Activated B cell treated with CpG ODN at 0.5 μM for 24 hours (primary cell): ENCODE data around the gene KLHL6. TPM values are rescaled to one million over a fixed set of nuclear protein-coding genes. Genes with fewer than 3 reads are reported as not detected.

Experiments used
- ATAC-seq: fragments of 200-7000 bp; cut with Tn5 transposase; one replicate; pipeline ENCODE4 v1.10.0; 2021; ENCODE audit warnings: low read depth, mild to moderate bottlenecking, moderate library complexity
- CTCF ChIA-PET: fragments of 350-600 bp; sonication (Branson Sonifier 250); formaldehyde crosslinking; loops from one replicate; lab custom pipeline; 2021; ENCODE audit warnings: antibody characterized with exemption; lab: Charles Lee
- POLR2A ChIA-PET: fragments of 350-600 bp; sonication (Branson Sonifier 250); formaldehyde crosslinking; loops from one replicate; lab custom pipeline; 2021; ENCODE audit warnings: antibody characterized with exemption; lab: Charles Lee
- DNase-seq: peaks from one replicate; pipeline ENCODE4 v3.0.0; 2022
- H3K27ac Mint-ChIP-seq: one replicate; pipeline ENCODE4 v1.8.0; 2020; ENCODE audit warnings: mixed read lengths
- H3K27me3 Mint-ChIP-seq: one replicate; pipeline ENCODE4 v1.8.0; 2021; ENCODE audit warnings: mixed read lengths
- H3K36me3 Mint-ChIP-seq: one replicate; pipeline ENCODE4 v1.8.0; 2021; ENCODE audit warnings: low read depth, mixed read lengths
- H3K4me1 Mint-ChIP-seq: one replicate; pipeline ENCODE4 v1.8.0; 2021; ENCODE audit warnings: mixed read lengths
- H3K4me3 Mint-ChIP-seq: one replicate; pipeline ENCODE4 v1.8.0; 2020; ENCODE audit warnings: mild to moderate bottlenecking, mixed read lengths
- H3K9me3 Mint-ChIP-seq: one replicate; pipeline ENCODE4 v1.8.0; 2020; ENCODE audit warnings: mixed read lengths
- intact Hi-C: fragments of 100-400 bp; cut with micrococcal nuclease; formaldehyde crosslinking; loops from one replicate; pipeline ENCODE4 v1.15.1; 2024
- total RNA-seq: library from RNA; stranded (reverse); gene quantifications from 2 replicates; pipeline ENCODE4 v1.2.3, GENCODE V29; 2022
- TF ChIP-seq, protein P1 (sequence below): fragments of 200-600 bp; IDR thresholded peaks from one replicate; pipeline ENCODE4 v1.8.0; 2022; ENCODE audit warnings: antibody characterized with exemption, mild to moderate bottlenecking

Gene KLHL6
- total RNA-seq, 1 donor from 2014 or later, result 41.7 TPM

DNA sequence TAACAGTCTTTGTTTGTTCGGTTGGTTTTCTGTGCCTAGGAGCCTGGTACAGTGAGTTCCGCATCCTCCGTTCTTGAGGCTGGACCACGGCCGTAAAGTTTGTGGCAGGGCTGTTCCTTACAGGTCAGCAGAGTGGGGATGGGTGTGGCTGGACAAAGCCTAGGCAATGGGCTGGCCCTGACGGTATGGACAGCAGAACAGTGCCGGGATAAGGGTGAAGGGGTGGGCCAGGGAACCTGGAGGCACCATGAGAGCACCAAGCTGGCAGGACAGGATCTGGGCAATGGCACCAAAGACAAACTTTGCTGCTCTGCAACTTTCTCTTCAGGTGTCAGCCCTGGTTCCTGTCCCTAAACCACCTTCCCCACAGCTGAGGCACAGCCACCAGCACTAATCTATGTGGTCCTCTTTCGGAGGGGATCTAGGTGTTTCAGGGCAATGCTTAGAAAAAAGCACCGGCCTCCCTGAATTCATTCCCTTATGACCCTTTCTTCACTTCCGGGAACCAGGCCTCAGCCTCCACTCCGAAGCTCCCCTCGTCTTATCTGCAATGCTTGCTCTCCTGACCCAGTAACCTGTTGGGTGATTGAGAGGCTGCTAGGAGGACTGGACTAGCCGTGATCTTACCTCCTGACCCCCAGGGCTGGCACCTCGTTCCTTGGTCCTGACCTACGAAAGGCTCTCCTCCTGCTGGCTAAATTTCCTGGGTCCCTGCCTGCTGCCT lies 54.4 kb downstream of the KLHL6 start:
- no peak for DNase-seq
- Mint-ChIP-seq H3K27ac (no peak overlapping the region), H3K4me3 (no peak overlapping the region), H3K4me1 (no peaks in the 10 kb centered on the region), H3K9me3 (peaks cover 8% of the 10 kb centered on the region), H3K36me3 (peaks cover 90% of the 10 kb centered on the region), H3K27me3 (no peaks in the 10 kb centered on the region)
- no peak for ATAC-seq
- intact Hi-C loops, result no loop called here
- ChIA-PET CTCF (interaction anchor here (0.8 kb wide), 1 partner anchor 58 kb away, joined by 3 read pairs; no protein-coding TSS in a partner anchor), POLR2A (no interaction called here)
- TF ChIP-seq, protein P1, sequence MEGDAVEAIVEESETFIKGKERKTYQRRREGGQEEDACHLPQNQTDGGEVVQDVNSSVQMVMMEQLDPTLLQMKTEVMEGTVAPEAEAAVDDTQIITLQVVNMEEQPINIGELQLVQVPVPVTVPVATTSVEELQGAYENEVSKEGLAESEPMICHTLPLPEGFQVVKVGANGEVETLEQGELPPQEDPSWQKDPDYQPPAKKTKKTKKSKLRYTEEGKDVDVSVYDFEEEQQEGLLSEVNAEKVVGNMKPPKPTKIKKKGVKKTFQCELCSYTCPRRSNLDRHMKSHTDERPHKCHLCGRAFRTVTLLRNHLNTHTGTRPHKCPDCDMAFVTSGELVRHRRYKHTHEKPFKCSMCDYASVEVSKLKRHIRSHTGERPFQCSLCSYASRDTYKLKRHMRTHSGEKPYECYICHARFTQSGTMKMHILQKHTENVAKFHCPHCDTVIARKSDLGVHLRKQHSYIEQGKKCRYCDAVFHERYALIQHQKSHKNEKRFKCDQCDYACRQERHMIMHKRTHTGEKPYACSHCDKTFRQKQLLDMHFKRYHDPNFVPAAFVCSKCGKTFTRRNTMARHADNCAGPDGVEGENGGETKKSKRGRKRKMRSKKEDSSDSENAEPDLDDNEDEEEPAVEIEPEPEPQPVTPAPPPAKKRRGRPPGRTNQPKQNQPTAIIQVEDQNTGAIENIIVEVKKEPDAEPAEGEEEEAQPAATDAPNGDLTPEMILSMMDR, result no peak

DNA sequence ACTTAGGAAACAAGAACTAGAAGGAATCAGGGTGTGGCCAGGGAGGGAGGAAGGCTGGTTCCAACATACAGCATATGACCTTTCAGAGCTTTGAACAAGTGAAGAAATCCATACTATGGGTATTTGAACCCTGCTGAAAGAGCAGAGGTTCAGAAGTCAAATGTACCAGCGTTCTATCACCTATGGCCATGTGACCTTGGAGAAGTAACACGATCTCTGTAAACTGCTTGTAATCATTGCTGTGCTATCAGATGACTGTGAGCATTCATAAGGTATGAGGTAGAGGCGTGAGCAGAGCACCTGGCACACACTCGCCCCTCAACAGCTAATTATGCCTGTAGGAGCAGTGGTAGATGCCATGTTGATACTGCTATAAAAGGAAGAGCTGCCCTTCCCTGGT lies 55.2 kb downstream of the KLHL6 start:
- CTCF ChIA-PET, result interaction anchor here (0.8 kb wide), 1 partner anchor 59 kb away, joined by 3 read pairs; no protein-coding TSS in a partner anchor
- ATAC-seq, result no peak

DNA sequence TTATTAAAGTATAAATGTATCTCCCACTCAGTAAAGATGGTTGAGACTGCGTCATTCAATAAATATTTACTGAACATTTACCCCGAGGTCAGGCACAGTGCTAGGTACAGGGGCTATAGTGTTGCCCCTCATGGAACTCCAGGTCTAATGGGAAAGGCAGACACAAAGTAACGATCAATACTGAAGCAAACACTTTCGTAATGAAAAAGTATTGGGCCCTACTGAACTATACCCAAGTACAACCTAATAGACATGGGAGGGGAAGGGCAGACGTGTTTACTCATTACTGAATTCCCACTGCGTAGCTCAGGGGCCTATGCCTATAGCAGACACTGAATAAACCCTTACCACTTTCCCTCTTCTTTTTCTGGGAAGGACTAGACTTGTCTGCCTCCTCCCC lies 56.9 kb downstream of the KLHL6 start:
- intact Hi-C loops, result no loop called here
- Mint-ChIP-seq H3K27me3 (no peaks in the 10 kb centered on the region), H3K27ac (no peak overlapping the region), H3K36me3 (peaks cover 82% of the 10 kb centered on the region), H3K4me1 (peaks cover 2% of the 10 kb centered on the region), H3K9me3 (no peaks in the 10 kb centered on the region), H3K4me3 (no peak overlapping the region)
- no peak for DNase-seq
- ATAC-seq, result no peak
- TF ChIP-seq, protein P1, result no peak
- CTCF ChIA-PET, result no interaction called here
- POLR2A ChIA-PET, result no interaction called here

More for the DNA sequence above, 55.2 kb downstream of the KLHL6 start:
- Mint-ChIP-seq H3K4me3 (no peak overlapping the region), H3K27ac (peak overlapping the region; percentile 35), H3K4me1 (no peaks in the 10 kb centered on the region), H3K9me3 (peaks cover 3% of the 10 kb centered on the region), H3K27me3 (no peaks in the 10 kb centered on the region), H3K36me3 (peaks cover 83% of the 10 kb centered on the region)
- no peak for DNase-seq
- TF ChIP-seq, protein P1, result no peak
- intact Hi-C loops, result no loop called here
- POLR2A ChIA-PET, result no interaction called here

DNA sequence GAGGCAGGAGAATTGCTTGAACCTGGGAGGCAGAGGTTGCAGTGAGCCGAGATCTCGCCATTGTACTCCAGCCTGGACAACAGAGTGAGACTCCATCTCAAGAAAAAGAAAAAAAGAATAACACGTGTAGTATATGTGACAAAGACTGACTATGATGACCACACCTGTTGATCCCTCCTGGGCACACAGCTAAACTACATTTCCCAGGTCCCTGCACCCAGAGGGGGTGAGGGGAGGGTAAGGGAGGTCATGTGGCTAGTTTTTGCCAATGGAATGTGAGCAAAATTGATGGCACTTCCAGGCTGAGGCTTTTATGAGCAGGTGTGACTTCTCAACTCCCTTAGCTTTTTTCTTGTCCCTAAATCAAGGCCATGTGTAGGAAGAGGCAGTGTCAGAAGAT lies 58.2 kb downstream of the KLHL6 start:
- ATAC-seq, result no peak
- Mint-ChIP-seq H3K9me3 (no peaks in the 10 kb centered on the region), H3K4me1 (peaks cover 2% of the 10 kb centered on the region), H3K27me3 (no peaks in the 10 kb centered on the region), H3K27ac (no peak overlapping the region), H3K4me3 (no peak overlapping the region), H3K36me3 (peaks cover 82% of the 10 kb centered on the region)
- DNase-seq, result no peak
- ChIA-PET POLR2A (interaction anchor here (0.6 kb wide), 1 partner anchor 1974 kb away, joined by 7 read pairs; no protein-coding TSS in a partner anchor), CTCF (interaction anchor here (0.7 kb wide), 1 partner anchor 28 kb away, joined by 3 read pairs; no protein-coding TSS in a partner anchor)
- intact Hi-C loops, result no loop called here
- TF ChIP-seq, protein P1, result no peak

DNA sequence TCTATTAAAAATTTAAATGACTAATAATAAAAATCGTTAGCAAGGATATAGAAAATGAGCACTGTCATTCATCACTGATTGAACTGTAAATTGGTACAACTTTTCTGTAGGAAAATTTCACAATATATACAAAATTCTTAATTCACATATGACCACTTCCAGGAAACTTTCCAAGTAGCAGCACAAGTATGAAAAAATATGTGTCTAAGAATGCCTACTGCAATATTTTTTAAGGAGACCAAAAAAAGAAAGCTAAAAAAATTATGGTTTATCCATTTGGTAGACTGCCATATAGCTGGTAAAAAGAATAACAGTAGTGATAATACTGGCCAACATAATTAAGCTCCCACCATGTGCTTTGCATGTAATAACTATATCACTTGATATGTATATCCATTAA lies 59.2 kb downstream of the KLHL6 start:
- ChIA-PET POLR2A (no interaction called here), CTCF (interaction anchor here (0.6 kb wide), 1 partner anchor 108 kb away, joined by 3 read pairs; no protein-coding TSS in a partner anchor)
- no peaks in the 10 kb centered on the region for H3K27me3 Mint-ChIP-seq
- H3K27ac Mint-ChIP-seq, result no peak overlapping the region
- no peaks in the 10 kb centered on the region for H3K9me3 Mint-ChIP-seq
- no peak for ATAC-seq
- H3K36me3 Mint-ChIP-seq, result peaks cover 85% of the 10 kb centered on the region
- peaks cover 7% of the 10 kb centered on the region for H3K4me1 Mint-ChIP-seq
- no peak overlapping the region for H3K4me3 Mint-ChIP-seq
- DNase-seq, result no peak
- intact Hi-C loops, result no loop called here
- TF ChIP-seq, protein P1, result no peak
